GM19395 (cell line): ENCODE data around the gene SLC40A1.
"Not testable (repeated sequence)": the region's sequence is repeated elsewhere in the genome, so short reads cannot be mapped to it uniquely, and the experiment has no call there.

ENCODE experiments used
- ATAC-seq: cut with Tn5 transposase; IDR thresholded peaks from one replicate; pipeline ENCODE4 v1.9.1; 2021; ENCODE audit warnings: mild to moderate bottlenecking, moderate library complexity; ENCODE audit not compliant: unreplicated experiment

Gene SLC40A1

GRCh38 chr2:189601652-189602051 is 21.1 kb upstream of the SLC40A1 start:
- not testable (repeated sequence) for ATAC-seq

- no peak for ATAC-seq
Observed at GRCh38 chr2:189601043-189601442, 20.5 kb upstream of the SLC40A1 start.

- ATAC-seq = no peak
Observed at GRCh38 chr2:189599245-189599644, 18.7 kb upstream of the SLC40A1 start.

- no peak for ATAC-seq
Observed at GRCh38 chr2:189595417-189595816, 14.8 kb upstream of the SLC40A1 start.

- no peak for ATAC-seq
Observed at GRCh38 chr2:189594305-189594704, 13.7 kb upstream of the SLC40A1 start.

GRCh38 chr2:189593115-189593514 is 12.5 kb upstream of the SLC40A1 start:
- ATAC-seq = no peak

GRCh38 chr2:189592353-189592984 is 11.9 kb upstream of the SLC40A1 start:
- ATAC-seq = no peak

- ATAC-seq = no peak
Observed at GRCh38 chr2:189587780-189588179, 7.2 kb upstream of the SLC40A1 start.

- no peak for ATAC-seq
Observed at GRCh38 chr2:189585226-189585756, 4.7 kb upstream of the SLC40A1 start.

- ATAC-seq = no peak
Observed at GRCh38 chr2:189584686-189585085, 4.1 kb upstream of the SLC40A1 start.

GRCh38 chr2:189583227-189584198 is 2.9 kb upstream of the SLC40A1 start:
- no peak for ATAC-seq

GRCh38 chr2:189582809-189583192 is 2.2 kb upstream of the SLC40A1 start:
- no peak for ATAC-seq

GRCh38 chr2:189582140-189582808 is 1.7 kb upstream of the SLC40A1 start:
- no peak for ATAC-seq

- no peak for ATAC-seq
Observed at GRCh38 chr2:189581354-189582139, 961 bp upstream of the SLC40A1 start.

- ATAC-seq = peak; percentile 52
Observed at GRCh38 chr2:189580241-189580651, 340 bp downstream of the SLC40A1 start.

- ATAC-seq = no peak
Observed at GRCh38 chr2:189579585-189580186, 900 bp downstream of the SLC40A1 start.

GRCh38 chr2:189578272-189578950 is 2.2 kb downstream of the SLC40A1 start:
- no peak for ATAC-seq

- no peak for ATAC-seq
Observed at GRCh38 chr2:189577121-189577520, 3.5 kb downstream of the SLC40A1 start.

- ATAC-seq = no peak
Observed at GRCh38 chr2:189576396-189576795, 4.2 kb downstream of the SLC40A1 start.
